CD4-positive, alpha-beta T cell treated with Interleukin-4 for 4 hours (primary cell): ENCODE measurements around the gene CACNA1B.
"Not testable (repeated sequence)": the region's sequence is repeated elsewhere in the genome, so short reads cannot be mapped to it uniquely, and the experiment has no call there.

Experiments
- DNase-seq: peaks from one replicate; pipeline ENCODE4 v3.0.0-alpha.2; 2020

CACNA1B gene

DNA sequence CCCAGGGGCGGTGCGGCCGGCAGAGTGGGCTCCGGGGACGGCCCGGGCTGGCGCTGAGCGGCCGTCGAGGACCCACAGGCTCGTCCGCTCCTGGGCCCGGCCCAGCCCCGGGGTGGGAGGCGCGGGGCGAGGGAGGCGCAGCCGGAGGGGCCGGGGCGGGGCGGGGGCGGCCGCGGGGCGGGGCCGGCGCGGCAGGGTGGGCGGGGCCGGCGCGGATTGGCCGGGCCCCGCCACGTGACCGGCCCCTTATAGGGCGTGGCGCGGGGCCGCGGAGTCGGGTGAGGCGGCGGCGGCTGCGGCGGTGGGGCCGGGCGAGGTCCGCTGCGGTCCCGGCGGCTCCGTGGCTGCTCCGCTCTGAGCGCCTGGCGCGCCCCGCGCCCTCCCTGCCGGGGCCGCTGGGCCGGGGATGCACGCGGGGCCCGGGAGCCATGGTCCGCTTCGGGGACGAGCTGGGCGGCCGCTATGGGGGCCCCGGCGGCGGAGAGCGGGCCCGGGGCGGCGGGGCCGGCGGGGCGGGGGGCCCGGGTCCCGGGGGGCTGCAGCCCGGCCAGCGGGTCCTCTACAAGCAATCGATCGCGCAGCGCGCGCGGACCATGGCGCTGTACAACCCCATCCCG, at the start of gene CACNA1B:
Gene CACNA1B (plus strand): TSS at position 277 of the 617 bp plus-strand sequence. CDS start 152 bp downstream, at position 429.
- not testable (repeated sequence) for DNase-seq

DNA sequence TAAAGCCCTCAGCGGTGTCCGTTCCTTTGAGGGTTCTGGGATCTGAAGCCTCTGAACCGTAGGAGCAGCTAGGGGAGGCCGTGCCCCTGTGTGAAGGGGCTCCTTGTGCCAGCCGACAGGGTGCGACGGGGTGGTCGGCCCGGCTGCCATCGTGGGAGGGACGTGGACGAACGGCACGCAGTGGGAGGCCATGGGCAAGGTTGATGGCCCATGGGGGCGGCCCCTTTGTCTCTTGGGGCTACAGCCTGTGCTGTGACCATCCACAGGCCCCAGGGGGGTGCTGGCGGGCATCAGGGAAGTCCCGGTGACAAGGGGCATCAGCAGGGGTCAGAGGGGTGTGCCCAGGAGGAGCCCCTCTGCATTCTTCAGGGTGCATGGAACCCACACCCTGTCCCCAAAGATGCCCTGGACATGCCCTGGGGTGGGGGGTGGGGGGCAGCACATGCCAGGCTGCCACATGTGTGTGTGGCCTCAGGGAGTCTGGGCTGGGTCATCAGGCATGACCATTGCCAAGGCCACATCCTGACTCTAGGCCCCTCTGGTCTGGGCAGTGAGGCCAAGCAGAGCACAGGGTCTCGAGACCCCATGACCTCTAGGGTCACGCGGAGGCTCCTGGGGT, 49.6 kb upstream of the CACNA1B start:
- DNase-seq = no peak

DNA sequence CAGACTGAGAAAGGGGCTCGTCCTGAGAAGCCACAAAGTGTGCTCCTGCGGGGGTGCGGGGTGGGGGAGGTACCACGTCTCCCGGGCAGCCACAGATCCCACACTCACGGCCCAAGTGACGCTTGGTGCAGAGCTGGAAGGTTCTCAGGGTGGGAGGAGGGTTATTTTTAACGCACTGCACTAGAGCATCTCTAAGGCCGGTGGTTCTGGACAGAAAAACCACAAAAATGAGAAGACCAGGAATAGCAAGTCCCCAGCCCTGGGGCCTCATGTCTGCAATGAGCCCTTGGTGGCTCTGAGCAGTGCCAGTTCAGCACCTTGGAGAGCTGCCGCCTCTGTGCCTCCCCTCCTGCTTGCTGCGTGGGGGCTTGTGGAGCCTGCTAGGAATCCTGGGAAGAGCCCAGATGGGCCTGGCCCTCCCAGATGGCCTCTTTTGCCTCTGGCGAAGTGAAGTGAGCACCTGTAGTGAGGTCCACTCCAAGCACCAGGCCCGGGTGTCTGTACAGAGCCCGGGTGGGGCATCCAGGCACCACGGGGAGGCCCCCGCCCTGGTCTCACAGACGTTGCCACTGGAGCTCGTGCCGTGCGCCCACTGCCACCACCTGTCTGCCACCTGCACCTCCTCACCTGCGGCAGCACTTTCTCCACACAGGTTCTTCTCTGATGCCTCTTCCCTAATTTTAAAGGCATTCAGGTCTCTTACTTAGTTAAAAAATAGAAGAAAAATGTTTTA, 48.9 kb upstream of the CACNA1B start:
- DNase-seq = no peak

DNA sequence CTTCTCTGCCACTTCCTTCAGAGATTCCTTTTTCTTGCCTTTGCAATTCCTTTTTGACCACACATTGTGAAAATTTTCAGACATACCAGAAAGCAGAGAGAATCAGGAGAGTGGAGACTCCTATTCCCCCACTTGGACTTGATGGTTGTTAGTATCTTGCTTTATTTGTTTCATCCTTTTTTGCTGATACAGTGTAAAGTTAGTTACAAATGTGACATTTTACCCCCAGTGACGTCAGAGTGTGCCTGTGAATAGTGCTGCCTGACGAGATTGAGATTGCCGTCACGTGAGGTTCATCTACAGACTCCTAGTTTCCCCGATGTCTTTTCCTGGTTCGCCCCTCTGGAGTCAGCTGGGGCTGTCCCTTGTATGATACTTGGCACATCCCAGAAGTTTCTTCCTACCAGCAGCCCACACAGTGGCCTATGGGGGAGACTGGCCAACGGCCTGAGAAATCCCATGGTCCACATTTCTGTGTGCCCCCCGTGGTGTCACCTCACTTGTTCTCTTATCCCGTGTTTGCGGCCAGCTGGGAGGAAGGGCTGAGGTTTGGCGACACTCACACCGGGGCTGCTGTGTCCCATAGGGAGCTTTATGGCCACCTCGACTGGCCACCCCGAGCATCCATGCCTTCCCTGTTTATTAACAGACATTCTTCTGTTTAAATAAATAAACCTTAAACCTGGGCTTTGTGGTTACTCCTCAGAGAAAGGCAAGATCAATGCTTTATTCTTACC, 48.2 kb upstream of the CACNA1B start:
- DNase-seq = no peak

DNA sequence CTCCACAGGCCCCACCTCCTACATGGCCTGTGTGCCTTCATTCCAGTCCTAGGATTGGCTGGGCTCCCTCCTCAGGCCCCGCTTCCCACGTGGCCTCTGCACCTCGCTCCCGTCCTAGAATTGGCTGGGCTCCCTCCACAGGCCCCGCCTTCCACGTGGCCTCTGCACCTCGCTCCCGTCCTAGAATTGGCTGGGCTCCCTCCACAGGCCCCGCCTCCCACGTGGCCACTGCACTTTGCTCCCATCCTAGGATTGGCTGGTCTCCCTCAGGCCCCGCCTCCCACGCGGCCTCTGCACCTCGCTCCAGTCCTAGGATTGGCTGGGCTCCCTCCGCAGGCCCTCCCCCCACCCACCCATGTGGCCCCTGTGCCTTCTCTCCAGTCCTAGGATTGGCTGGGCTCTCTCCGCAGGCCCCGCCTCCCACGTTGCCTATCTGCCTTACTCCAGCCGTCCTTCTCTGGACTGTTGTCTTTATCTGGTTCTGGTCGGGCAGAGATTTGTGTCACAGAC, 45.3 kb upstream of the CACNA1B start:
- DNase-seq = no peak

DNA sequence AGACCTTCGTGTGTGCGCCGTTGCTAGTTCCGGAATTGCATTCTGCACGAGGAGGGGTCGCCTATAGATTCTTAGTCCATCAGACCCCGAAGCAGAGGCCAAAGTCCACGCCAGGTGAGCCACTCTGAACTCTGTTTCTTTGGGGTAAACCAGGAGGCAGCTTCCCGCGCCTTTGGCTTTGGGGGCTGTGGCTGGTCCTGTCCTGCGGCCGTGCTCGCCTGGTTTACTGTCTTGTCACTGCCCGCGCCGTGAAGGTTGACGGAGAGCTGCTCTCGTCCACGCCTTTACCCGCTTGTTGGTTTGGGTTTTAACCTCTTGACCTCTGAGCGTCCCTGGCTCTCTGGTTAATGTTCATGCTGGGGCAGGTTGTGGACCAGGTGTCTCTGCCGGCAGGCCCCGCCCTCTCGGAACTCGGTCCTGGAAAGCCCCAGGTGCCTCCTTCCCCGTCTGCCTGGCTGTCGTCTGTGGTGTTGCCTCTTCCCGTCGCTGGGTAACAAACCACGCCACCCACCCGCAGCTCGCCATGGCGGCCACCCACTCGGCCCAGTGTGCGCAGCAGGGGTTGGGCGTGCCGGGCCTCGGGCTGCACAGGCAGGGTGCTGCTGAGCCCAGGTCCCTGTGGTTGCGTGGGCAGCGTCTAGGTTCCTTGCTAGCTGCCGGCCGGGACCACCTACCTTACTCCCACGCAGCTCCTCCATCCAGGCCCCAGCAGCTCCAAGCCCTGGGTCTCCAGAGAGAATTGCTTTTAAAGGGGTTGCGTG, 44.6 kb upstream of the CACNA1B start:
- no peak for DNase-seq

DNA sequence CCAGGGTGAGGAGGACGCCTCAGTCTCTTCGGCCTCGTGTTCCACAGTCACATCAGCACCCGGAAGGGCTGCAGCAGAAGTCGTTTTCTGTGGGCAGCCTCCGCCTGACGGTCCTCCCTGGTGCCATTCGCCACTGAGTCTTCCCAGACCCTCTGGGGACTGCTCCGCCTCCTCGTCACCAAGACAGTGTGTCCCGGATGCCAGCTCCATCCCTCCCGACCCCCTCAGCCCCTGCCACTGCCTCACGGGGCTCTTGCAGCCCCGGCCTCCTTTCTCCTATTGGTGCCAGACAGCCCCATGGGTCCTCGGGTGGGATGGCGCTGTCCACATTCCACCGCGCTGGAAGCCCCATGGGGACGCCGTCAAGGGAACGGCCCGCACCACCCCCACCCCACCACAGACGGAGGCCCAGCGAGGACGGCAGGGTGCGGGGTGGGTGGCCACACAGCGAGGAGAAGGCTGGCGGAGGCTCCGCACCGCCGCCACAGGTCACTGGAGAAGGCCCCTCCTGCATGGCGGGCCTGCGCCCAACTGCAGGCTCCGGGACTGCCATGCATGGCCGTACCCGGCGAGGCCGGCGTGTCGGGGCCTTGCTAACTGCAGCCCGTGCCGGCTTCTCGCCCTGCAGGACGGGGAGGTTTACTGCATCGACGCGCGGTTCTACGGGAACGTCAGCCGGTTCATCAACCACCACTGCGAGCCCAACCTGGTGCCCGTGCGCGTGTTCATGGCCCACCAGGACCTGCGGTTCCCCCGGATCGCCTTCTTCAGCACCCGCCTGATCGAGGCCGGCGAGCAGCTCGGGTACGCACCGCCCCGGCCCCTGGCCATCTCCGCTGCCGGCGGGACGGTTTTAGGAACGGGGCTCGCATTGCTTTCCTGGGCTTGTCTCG, 43.6 kb upstream of the CACNA1B start:
- DNase-seq = no peak

DNA sequence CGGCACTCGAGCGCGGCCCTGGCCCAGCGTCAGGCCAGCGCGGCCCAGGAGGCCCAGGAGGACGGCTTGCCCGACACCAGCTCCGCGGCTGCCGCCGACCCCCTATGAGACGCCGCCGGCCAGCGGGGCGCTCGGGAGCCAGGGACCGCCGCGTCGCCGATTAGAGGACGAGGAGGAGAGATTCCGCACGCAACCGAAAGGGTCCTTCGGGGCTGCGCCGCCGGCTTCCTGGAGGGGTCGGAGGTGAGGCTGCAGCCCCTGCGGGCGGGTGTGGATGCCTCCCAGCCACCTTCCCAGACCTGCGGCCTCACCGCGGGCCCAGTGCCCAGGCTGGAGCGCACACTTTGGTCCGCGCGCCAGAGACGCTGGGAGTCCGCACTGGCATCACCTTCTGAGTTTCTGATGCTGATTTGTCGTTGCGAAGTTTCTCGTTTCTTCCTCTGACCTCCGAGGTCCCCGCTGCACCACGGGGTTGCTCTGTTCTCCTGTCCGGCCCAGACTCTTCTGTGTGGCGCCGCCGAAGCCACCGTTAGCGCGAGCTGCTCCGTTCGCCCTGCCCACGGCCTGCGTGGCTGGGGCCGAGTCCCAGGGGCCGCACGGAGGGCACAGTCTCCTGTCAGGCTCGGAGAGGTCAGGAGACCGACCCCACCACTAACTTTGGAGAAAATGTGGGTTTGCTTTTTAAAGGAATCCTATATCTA, 42.6 kb upstream of the CACNA1B start:
- DNase-seq = no peak

DNA sequence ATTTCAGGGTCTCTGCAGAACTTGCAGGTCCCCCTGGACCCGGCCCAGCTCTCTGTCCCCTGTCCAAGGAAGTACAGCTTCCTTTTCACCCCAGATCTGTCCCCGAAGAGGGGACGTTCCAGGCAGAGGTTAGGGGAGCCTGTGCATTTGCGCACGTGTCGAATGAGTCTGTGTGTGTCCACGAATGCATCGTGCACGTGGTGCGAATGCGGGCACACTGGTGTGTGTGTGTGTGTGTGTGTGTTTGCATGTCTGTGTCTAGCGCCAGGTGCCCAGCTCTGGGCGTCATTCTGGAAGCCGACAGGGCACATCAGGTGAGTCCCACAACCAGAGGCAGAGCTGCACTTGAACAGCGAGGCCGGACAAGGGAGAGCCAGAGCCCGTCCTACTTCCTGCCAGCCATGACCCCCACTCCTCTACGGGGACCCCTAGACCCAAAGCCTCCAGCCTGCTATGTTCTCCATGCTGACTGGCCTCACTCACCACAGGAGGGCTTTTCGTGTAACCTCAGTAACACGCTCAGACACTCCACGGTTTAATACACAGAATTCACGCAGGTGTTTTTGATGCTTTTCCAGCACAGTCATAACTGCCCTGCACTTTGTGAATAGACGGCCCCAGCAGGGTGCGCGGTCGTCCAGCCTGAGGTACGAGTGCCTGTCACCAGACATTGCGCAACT, 41.3 kb upstream of the CACNA1B start:
- DNase-seq = no peak

DNA sequence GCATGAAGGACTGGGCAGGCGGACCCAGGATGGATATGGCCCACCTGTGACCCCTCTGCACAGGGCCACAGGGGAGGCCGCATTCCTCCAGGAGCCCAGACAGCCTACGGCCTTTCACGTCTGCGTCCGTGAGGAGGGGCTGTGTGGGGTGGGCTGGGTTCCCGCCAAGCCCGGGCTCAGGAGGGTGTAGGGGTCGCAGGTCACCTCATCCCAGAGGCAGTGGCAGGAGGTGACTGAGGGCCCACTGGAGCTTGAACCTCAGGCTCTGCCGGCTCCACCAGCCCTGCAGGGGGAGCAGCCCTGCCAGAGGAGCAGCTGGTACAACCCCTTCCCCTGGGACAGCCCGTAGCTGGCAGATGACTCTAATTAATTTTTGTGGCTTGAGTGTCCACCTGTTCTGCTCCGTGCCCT, 40.7 kb upstream of the CACNA1B start:
- DNase-seq = no peak

DNA sequence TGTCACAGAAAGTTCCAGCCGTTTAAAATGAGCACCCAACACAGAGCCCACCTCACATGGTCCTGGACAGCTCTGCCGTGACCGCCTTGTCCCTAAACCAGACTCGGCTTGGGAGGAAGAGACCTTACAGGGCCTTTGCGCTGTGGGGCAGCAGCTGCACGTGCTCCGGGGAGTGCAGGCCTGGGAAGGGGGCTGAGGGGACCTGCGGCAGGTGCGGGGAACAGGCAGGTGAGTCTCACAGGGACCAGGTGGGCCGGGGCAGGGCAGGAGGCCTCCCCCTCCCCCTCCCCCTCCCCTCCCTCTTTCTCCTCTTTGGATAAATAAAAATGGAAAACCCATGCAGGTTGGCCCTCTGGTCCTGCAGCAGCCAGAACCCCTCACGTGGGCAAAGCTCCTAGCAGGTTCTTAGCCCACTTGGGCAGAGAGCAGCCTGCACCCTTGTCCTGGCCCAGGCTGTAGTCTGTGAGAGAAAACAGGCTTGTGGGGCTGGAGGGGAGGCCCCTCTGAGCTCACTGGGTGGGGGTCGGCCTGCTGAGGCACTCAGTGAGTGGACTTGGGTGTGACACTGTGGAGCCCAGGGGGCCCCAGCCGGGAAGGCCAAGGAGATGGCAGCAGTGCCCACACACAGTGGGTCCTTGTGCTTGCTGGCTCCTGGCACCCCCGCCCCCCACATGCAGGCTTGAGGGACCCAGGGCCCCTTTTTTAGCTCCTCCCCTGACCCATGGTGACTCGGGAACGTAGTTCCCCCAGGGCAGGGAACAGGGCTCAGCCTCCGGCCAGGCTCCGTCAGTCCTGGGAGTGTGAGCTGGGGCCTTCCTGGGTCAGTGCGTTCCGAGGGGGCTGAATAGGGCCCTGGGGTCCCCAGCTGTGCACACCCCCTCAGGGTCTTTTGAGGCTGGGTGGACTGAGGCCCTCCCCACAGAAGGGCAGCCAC, 40.0 kb upstream of the CACNA1B start:
- DNase-seq = no peak

DNA sequence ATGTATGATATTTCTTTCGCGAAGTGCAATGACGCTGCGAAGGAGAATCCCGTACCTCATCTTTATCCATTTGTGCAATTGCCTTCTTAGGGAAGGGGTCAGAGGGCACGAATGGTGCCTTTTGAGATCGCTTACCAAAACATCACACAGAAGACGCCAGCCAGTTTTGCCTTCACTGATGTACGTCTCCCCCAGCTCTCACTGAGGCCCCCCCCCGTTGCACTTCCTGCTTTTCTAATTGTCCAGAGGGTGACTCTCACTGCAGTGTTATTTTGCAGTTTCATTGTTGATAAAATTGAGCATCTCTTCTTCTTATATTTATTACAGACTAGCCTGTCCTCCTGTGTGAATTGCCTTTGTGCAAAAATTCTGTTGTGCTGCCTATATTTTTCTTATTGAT, 39.0 kb upstream of the CACNA1B start:
- no peak for DNase-seq

DNA sequence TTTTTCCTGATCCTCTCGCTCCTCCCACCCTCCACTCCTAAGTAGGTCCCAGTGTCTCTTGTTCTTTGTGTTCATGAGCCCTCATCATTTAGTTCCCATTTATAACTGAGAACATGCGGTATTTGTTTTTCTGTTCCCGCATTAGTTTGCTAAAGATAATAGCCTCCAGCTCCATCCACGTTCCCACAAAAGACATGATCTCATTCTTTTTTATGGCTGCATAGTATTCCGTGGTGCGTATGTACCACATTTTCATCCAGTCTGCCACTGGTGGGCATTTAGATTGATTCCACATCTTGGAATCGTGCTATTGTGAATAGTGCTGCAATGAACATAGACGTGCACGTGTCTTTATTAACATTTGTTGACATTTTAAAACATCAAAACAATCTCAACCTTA, 34.2 kb upstream of the CACNA1B start:
- DNase-seq = no peak

DNA sequence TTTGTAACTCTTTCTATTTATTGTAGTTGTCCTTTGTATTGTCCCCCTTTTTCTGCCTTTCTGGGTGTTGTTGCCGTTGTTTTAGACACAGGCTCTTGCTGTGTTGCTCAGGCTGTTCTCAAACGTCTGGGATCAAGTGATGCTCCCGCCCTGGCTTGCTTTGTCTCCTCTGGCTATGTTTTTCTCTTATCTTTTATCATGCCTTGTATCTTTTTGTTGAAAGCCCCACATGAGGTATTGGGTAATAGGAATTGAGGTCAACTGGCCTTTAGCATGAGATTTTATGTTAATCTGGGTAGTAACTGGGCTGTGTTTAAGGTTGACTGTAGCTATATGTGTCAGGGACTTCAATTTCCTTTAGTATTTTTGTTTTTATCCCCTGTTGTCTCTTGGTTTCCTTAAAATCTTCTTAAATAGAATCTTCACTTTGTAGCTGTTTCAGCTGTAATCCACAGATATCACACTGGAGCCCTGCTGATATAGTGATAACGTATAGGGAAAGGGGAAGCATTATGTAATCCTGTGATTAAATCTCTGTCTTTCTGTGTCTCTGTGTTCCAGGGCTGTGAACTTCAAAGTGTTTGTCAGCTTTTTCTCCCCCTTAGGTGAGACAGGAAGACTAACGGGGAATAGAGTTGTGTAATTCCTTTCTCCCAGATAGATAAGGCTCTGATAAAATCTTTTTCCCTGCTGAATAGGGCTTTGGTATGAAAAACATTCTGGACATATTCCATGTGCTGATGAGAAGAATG, 25.9 kb upstream of the CACNA1B start:
- no peak for DNase-seq

DNA sequence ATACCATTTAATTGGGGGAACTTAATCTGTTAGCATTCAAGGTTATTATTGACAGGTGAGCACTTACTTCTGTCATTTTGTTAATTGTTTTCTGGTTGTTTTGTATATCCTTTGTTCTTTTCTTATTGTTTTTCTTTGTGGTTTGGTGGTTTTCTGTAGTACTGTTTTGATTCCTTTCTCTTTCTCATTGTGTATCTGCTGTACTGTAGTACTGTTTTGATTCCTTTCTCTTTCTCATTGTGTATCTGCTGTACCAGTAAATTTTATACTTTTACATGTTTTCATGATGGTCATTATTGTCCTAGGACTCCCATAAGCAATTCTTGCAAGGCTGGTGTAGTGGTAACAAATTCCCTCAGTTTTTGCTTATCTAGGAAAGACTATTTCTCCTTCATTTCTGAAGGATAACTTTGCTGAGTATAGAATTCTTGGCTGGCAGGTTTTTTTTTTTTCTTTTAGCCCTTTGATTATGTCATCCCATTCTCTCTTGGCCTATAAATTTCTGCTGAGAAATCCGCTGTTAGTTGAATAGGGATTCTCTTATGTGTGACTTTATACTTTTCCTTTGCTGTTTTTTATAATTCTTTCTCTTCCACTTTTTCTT, 24.1 kb upstream of the CACNA1B start:
- no peak for DNase-seq

DNA sequence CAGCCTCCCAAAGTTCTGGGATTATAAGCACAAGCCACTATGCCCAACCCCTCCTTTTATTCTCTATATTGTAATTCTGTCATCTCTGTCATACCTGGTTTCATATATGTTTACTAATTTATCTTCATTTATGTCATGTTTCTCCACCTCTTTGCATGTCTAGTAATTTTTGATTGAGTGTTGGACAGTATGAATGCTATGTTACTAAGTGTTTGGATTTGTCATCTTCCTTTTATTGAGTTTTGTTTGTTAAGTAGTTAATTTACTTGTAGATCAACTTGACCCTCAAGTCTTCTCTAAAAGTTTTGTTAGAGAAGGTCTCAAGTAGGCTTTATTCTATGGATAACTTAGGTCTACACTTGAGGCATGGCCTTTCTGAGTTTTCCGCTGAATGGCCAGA, 17.2 kb upstream of the CACNA1B start:
- no peak for DNase-seq

DNA sequence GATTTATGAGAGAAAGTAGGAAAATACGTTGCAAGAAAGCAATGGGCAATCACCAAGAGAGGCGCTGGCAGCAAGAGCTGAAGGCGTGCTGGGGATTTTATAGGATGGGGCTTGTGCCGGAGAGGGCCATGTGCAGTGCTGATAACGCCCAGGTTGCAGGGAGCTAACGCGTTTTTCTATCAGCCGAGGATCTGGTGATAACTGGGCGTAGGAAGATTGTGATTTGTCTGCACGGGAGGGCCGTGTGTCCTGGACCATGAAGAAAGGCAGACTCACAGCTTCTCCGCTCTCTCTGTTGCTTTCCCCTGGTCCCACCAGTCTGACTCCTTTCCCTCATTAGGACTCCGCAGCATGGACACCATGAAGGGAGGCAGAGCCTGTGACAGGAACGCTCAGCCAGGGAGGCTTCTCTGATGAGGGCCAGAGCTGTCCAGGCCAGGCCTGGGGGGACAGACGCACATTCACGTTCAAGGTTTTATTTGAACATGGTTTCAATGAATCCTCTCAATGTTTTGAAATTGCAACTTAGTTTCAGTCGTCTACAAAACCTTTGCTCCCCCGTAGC, 11.9 kb upstream of the CACNA1B start:
- DNase-seq = no peak
